ENCODE measurements around the gene LLGL2. TPM values are rescaled to one million over a fixed set of nuclear protein-coding genes. Genes with fewer than 3 reads are reported as not detected.

LLGL2 gene
- total and polyA plus RNA-seq, 2 donors (not counting 1 experiment from before 2014, with no cell fraction given): 40.6 to 52.0 TPM

DNA sequence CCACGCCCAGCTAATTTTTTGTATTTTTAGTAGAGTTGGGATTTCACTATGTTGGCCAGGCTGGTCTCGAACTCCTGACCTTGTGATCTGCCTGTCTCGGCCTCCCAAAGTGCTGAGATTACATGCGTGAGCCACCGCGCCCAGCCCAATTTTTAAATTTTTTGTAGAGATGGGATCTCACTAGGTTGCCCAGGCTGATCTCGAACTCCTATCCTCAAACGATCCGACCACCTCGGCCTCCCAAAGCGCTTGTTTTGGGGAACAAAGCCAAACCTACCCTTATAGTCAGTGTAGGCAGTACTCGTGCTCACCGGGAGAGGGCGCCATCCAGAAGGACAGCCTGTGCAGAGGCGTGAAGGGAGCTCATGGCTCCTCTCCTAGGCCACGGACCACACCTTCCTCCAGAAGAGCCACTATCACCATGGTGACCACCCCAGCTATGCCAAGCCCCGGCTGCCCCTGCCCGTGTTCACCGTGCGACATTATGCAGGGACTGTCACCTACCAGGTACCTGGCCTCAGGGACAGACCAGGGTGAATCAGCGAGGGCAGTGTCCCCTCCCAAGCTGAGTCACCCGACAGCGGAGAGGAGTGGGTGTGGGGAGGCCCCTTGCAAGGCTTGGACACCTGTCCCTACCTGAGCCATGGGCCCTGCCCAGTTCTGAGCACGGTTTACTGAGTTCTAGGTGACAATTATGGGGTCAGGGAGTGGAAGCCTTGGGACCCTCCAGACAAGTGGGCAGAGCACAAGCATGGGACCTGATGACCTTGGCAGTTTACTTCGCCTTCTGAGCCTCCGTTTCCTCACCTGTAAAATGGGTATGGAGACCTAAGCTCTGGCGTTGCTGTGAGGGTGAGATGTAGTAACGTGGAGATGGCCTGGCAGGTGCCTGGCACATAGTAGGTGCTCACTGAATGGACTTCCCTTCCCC is 75.8 kb downstream of the LLGL2 start:
- no peaks in the 10 kb centered on the region for H3K27me3 ChIP-seq (replicated peaks in 1 of 4; ENCODE audit: control extremely low read depth in 1 of 4, control insufficient read depth in 3 of 4, insufficient read depth in 4 of 4, low read length in 3 of 4)
- H4K20me1 ChIP-seq (ENCODE audit: control insufficient read depth, insufficient read depth, low read length, poor library complexity, severe bottlenecking): no peaks in the 10 kb centered on the region
- no peak overlapping the region for H3K27ac Mint-ChIP-seq
- H3K4me1 Mint-ChIP-seq: no peaks in the 10 kb centered on the region
- DNase-seq (peak; percentile 68), ATAC-seq (ENCODE audit: low read depth) (peak; percentile 77)
- H3K4me3 ChIP-seq (ENCODE audit: control extremely low read depth in 1 of 5, extremely low read depth in 1 of 5, insufficient read depth in 1 of 5, low read depth in 2 of 5, low read length in 4 of 5): no peak overlapping the region
- TF ChIP-seq, protein P1, sequence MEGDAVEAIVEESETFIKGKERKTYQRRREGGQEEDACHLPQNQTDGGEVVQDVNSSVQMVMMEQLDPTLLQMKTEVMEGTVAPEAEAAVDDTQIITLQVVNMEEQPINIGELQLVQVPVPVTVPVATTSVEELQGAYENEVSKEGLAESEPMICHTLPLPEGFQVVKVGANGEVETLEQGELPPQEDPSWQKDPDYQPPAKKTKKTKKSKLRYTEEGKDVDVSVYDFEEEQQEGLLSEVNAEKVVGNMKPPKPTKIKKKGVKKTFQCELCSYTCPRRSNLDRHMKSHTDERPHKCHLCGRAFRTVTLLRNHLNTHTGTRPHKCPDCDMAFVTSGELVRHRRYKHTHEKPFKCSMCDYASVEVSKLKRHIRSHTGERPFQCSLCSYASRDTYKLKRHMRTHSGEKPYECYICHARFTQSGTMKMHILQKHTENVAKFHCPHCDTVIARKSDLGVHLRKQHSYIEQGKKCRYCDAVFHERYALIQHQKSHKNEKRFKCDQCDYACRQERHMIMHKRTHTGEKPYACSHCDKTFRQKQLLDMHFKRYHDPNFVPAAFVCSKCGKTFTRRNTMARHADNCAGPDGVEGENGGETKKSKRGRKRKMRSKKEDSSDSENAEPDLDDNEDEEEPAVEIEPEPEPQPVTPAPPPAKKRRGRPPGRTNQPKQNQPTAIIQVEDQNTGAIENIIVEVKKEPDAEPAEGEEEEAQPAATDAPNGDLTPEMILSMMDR (IDR thresholded peaks at IDR 0.05): peak; percentile 76
- no peak for TF ChIP-seq EZH2 (IDR thresholded peaks at IDR 0.05; ENCODE audit: borderline replicate concordance, insufficient read depth, low read depth, low read length, poor library complexity, severe bottlenecking)
- CTCF ChIA-PET: interaction anchor here (0.5 to 6.9 kb wide), 15 partner anchors 10 to 152 kb away, joined by 3 to 53 read pairs (median 3); partner anchors contain the start of gene SMIM5
- no peaks in the 10 kb centered on the region for H3K27me3 Mint-ChIP-seq
- no peak overlapping the region for H3K4me3 Mint-ChIP-seq
- no peaks in the 10 kb centered on the region for H3K36me3 ChIP-seq (replicated peaks in 1 of 2; ENCODE audit: control extremely low read depth in 1 of 2, control insufficient read depth in 1 of 2, extremely low read depth in 1 of 2, insufficient read depth in 2 of 2, low read length in 1 of 2)
- H3K27ac ChIP-seq (ENCODE audit: low read length in 2 of 2): no peak overlapping the region
- WGBS (ENCODE audit: insufficient coverage): 77% methylated on average over 19 of the region's 28 CpGs
- no peak overlapping the region for H3K4me2 ChIP-seq (replicated peaks; ENCODE audit: low read depth, low read length, poor library complexity, severe bottlenecking)
- no peaks in the 10 kb centered on the region for H3K9me3 Mint-ChIP-seq (ENCODE audit: insufficient read depth)
- H2AFZ ChIP-seq (ENCODE audit: insufficient read depth, low read depth, low read length, poor library complexity, severe bottlenecking): no peak overlapping the region
- intact Hi-C loops (cut with micrococcal nuclease): loop anchor here (1.0 kb wide), 1 partner anchor 147 kb away; no protein-coding TSS in a partner anchor
- no peak overlapping the region for H3K9ac ChIP-seq (ENCODE audit: low read length)
- no peaks in the 10 kb centered on the region for H3K4me1 ChIP-seq (ENCODE audit: control insufficient read depth in 2 of 2, insufficient read depth in 2 of 2, low read length in 2 of 2)
- H3K9me3 ChIP-seq (ENCODE audit: control extremely low read depth in 1 of 3, control insufficient read depth in 2 of 3, insufficient read depth in 1 of 3, low read length in 2 of 3): no peaks in the 10 kb centered on the region
- POLR2A ChIA-PET: interaction anchor here (0.5 to 0.6 kb wide), 2 partner anchors 149 to 254 kb away, joined by 3 to 9 read pairs; partner anchors contain the start of gene WBP2
- no peaks in the 10 kb centered on the region for H3K79me2 ChIP-seq (ENCODE audit: control insufficient read depth, insufficient read depth, low read length)

DNA sequence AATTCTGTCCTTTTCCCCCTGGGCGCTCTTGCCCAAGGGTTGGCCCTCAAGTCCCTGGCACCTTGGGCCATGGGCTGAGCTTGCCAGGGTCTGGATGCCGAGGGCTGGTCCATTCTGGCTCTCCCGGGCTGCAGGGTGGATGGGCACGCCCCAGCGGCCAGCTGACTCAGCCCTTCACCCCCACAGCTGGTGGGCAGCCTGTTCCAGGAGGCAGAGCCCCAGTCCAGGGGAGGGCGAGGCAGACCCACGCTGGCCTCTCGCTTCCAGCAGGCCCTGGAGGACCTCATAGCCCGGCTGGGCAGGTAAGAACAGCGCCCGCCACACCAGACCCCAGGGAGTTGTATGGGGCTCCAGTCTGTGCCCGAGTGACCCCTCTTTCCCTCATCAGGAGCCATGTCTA is 77.1 kb downstream of the LLGL2 start:
- WGBS (ENCODE audit: insufficient coverage): 89% methylated on average over 11 of the region's 12 CpGs
- no peak overlapping the region for H3K4me3 Mint-ChIP-seq
- Histone ChIP-seq H3K9me3 (ENCODE audit: control extremely low read depth in 1 of 3, control insufficient read depth in 2 of 3, insufficient read depth in 1 of 3, low read length in 2 of 3) (no peaks in the 10 kb centered on the region), H3K36me3 (replicated peaks in 1 of 2; ENCODE audit: control extremely low read depth in 1 of 2, control insufficient read depth in 1 of 2, extremely low read depth in 1 of 2, insufficient read depth in 2 of 2, low read length in 1 of 2) (peaks cover 0 to 2% of the 10 kb centered on the region in 2 experiments), H3K4me3 (ENCODE audit: control extremely low read depth in 1 of 5, extremely low read depth in 1 of 5, insufficient read depth in 1 of 5, low read depth in 2 of 5, low read length in 4 of 5) (no peak overlapping the region), H3K79me2 (ENCODE audit: control insufficient read depth, insufficient read depth, low read length) (no peaks in the 10 kb centered on the region), H3K27ac (ENCODE audit: low read length in 2 of 2) (no peak overlapping the region), H3K4me2 (replicated peaks; ENCODE audit: low read depth, low read length, poor library complexity, severe bottlenecking) (no peak overlapping the region), H3K27me3 (replicated peaks in 1 of 4; ENCODE audit: control extremely low read depth in 1 of 4, control insufficient read depth in 3 of 4, insufficient read depth in 4 of 4, low read length in 3 of 4) (no peaks in the 10 kb centered on the region), H3K9ac (ENCODE audit: low read length) (no peak overlapping the region), H4K20me1 (ENCODE audit: control insufficient read depth, insufficient read depth, low read length, poor library complexity, severe bottlenecking) (no peaks in the 10 kb centered on the region), H3K4me1 (ENCODE audit: control insufficient read depth in 2 of 2, insufficient read depth in 2 of 2, low read length in 2 of 2) (no peaks in the 10 kb centered on the region), H2AFZ (ENCODE audit: insufficient read depth, low read depth, low read length, poor library complexity, severe bottlenecking) (no peak overlapping the region)
- ChIA-PET CTCF (interaction anchor here (1.9 to 6.9 kb wide), 4 partner anchors 9 to 151 kb away, joined by 7 to 53 read pairs (median 11); partner anchors contain the start of gene SMIM5), POLR2A (no interaction called here)
- DNase-seq (no peak), ATAC-seq (ENCODE audit: low read depth) (no peak)
- no peaks in the 10 kb centered on the region for H3K9me3 Mint-ChIP-seq (ENCODE audit: insufficient read depth)
- intact Hi-C loops (cut with micrococcal nuclease): no loop called here
- H3K27ac Mint-ChIP-seq: no peak overlapping the region
- H3K4me1 Mint-ChIP-seq: no peaks in the 10 kb centered on the region
- H3K27me3 Mint-ChIP-seq: no peaks in the 10 kb centered on the region
- no peak for TF ChIP-seq EZH2 (IDR thresholded peaks at IDR 0.05; ENCODE audit: borderline replicate concordance, insufficient read depth, low read depth, low read length, poor library complexity, severe bottlenecking)
- TF ChIP-seq, protein P1 (IDR thresholded peaks at IDR 0.05): no peak
